Measurements from ENCODE around the gene TMTC1.

Gene TMTC1

DNA sequence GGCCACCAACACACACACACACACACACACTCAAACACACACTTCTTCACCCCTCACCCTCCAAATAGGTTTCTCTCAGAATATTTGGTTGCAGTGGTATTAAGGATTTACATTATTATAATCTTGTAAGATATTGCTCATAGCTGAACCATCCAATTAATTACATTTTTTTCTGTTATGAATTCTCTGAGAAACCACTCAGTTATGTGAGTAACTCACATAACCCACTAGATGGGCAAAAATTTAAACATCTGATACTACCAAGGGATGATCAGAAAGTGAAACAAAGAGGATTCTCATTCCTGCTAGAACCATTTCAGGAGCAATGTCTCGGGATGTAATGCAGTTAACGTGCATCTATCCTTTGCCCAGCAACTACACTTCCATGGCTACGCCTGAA is 31.6 kb downstream of the TMTC1 start:
- H3K27me3 ChIP-seq (ENCODE audit: low read depth, low read length) = no peaks in the 10 kb centered on the region
- no peaks in the 10 kb centered on the region for H3K79me2 ChIP-seq (ENCODE audit: low read length)
- no peak overlapping the region for H3K9ac ChIP-seq (ENCODE audit: low read length)
- H3K4me2 ChIP-seq (ENCODE audit: low read length) = no peak overlapping the region
- H3K36me3 ChIP-seq (replicated peaks; ENCODE audit: low read depth, low read length) = no peaks in the 10 kb centered on the region
- H3K9me3 ChIP-seq (ENCODE audit: insufficient read depth, low read length) = no peaks in the 10 kb centered on the region
- no peaks in the 10 kb centered on the region for H4K20me1 ChIP-seq (ENCODE audit: insufficient read depth, low read length)
- H3K4me1 ChIP-seq (ENCODE audit: low read length) = peaks cover 25% of the 10 kb centered on the region
- H2AFZ ChIP-seq (ENCODE audit: low read depth, low read length) = no peak overlapping the region
- no peak overlapping the region for H3K4me3 ChIP-seq (ENCODE audit: low read length)
- no peak overlapping the region for H3K27ac ChIP-seq (ENCODE audit: low read length)
- TF ChIP-seq, protein P1, sequence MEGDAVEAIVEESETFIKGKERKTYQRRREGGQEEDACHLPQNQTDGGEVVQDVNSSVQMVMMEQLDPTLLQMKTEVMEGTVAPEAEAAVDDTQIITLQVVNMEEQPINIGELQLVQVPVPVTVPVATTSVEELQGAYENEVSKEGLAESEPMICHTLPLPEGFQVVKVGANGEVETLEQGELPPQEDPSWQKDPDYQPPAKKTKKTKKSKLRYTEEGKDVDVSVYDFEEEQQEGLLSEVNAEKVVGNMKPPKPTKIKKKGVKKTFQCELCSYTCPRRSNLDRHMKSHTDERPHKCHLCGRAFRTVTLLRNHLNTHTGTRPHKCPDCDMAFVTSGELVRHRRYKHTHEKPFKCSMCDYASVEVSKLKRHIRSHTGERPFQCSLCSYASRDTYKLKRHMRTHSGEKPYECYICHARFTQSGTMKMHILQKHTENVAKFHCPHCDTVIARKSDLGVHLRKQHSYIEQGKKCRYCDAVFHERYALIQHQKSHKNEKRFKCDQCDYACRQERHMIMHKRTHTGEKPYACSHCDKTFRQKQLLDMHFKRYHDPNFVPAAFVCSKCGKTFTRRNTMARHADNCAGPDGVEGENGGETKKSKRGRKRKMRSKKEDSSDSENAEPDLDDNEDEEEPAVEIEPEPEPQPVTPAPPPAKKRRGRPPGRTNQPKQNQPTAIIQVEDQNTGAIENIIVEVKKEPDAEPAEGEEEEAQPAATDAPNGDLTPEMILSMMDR (IDR thresholded peaks at IDR 0.05; ENCODE audit: low read depth, low read length) = no peak
- no peak for TF ChIP-seq EZH2phosphoT487 (IDR thresholded peaks at IDR 0.05; ENCODE audit: low read depth)

DNA sequence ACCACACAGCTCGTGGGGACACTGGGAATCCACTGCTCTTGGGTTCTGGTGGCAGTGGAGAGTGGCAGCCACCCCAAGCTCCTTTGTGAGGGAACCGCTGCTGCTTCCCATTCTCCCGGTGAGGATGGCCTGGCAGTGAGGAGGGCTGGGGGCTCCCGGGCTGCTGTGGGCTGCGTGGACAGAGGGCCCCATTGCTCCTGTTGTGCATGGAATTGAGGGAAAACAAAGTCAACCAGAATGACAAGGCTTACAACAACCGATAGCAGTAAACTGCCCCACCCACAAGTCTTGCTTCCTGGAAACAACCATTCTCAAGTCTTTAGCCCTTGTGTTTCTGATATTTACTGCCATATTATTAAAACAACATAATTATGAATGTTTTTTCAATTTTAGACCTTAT is 32.1 kb downstream of the TMTC1 start:
- Histone ChIP-seq H3K36me3 (replicated peaks; ENCODE audit: low read depth, low read length) (no peaks in the 10 kb centered on the region), H3K79me2 (ENCODE audit: low read length) (no peaks in the 10 kb centered on the region), H3K9ac (ENCODE audit: low read length) (peak overlapping the region; percentile 17; the same call in 1 of the 2 replicates), H3K4me2 (ENCODE audit: low read length) (peak overlapping the region; percentile 67), H4K20me1 (ENCODE audit: insufficient read depth, low read length) (no peaks in the 10 kb centered on the region), H3K27me3 (ENCODE audit: low read depth, low read length) (no peaks in the 10 kb centered on the region), H3K4me3 (ENCODE audit: low read length) (peak overlapping the region; percentile 40), H2AFZ (ENCODE audit: low read depth, low read length) (peak overlapping the region; percentile 89), H3K27ac (ENCODE audit: low read length) (peak overlapping the region; percentile 46), H3K4me1 (ENCODE audit: low read length) (peaks cover 25% of the 10 kb centered on the region), H3K9me3 (ENCODE audit: insufficient read depth, low read length) (no peaks in the 10 kb centered on the region)
- TF ChIP-seq, protein P1 (IDR thresholded peaks at IDR 0.05; ENCODE audit: low read depth, low read length) = no peak
- no peak for TF ChIP-seq EZH2phosphoT487 (IDR thresholded peaks at IDR 0.05; ENCODE audit: low read depth)

- TF ChIP-seq EZH2phosphoT487 (IDR thresholded peaks at IDR 0.05; ENCODE audit: low read depth) = no peak
- TF ChIP-seq, protein P1 (IDR thresholded peaks at IDR 0.05; ENCODE audit: low read depth, low read length) = no peak
- Histone ChIP-seq H2AFZ (ENCODE audit: low read depth, low read length) (peak overlapping the region; percentile 89), H3K9ac (ENCODE audit: low read length) (peak overlapping the region; percentile 17; the same call in 1 of the 2 replicates), H4K20me1 (ENCODE audit: insufficient read depth, low read length) (no peaks in the 10 kb centered on the region), H3K4me3 (ENCODE audit: low read length) (peak overlapping the region; percentile 40), H3K4me2 (ENCODE audit: low read length) (peak overlapping the region; percentile 67), H3K79me2 (ENCODE audit: low read length) (no peaks in the 10 kb centered on the region), H3K9me3 (ENCODE audit: insufficient read depth, low read length) (no peaks in the 10 kb centered on the region), H3K27ac (ENCODE audit: low read length) (peak overlapping the region; percentile 46), H3K27me3 (ENCODE audit: low read depth, low read length) (no peaks in the 10 kb centered on the region), H3K36me3 (replicated peaks; ENCODE audit: low read depth, low read length) (no peaks in the 10 kb centered on the region), H3K4me1 (ENCODE audit: low read length) (peaks cover 25% of the 10 kb centered on the region)
These were observed 32.9 kb downstream of the TMTC1 start for GRCh38 chr12:29750928-29751220.

GRCh38 chr12:29750131-29750927 is 33.4 kb downstream of the TMTC1 start:
- no peaks in the 10 kb centered on the region for H3K36me3 ChIP-seq (replicated peaks; ENCODE audit: low read depth, low read length)
- peak overlapping the region; percentile 46 for H3K27ac ChIP-seq (ENCODE audit: low read length)
- H4K20me1 ChIP-seq (ENCODE audit: insufficient read depth, low read length) = no peaks in the 10 kb centered on the region
- H3K4me2 ChIP-seq (ENCODE audit: low read length) = peak overlapping the region; percentile 67
- H3K4me1 ChIP-seq (ENCODE audit: low read length) = peaks cover 25% of the 10 kb centered on the region
- H3K9ac ChIP-seq (ENCODE audit: low read length) = peak overlapping the region; percentile 17; the same call in 1 of the 2 replicates
- peak overlapping the region; percentile 89; the same call in 1 of the 2 replicates for H2AFZ ChIP-seq (ENCODE audit: low read depth, low read length)
- no peaks in the 10 kb centered on the region for H3K79me2 ChIP-seq (ENCODE audit: low read length)
- TF ChIP-seq, protein P1 (IDR thresholded peaks at IDR 0.05; ENCODE audit: low read depth, low read length) = no peak
- TF ChIP-seq EZH2phosphoT487 (IDR thresholded peaks at IDR 0.05; ENCODE audit: low read depth) = no peak
- no peaks in the 10 kb centered on the region for H3K9me3 ChIP-seq (ENCODE audit: insufficient read depth, low read length)
- H3K4me3 ChIP-seq (ENCODE audit: low read length) = peak overlapping the region; percentile 40
- H3K27me3 ChIP-seq (ENCODE audit: low read depth, low read length) = no peaks in the 10 kb centered on the region

Data from OCI-LY3 (cell line).